HEK293 (cell line): ENCODE measurements around the gene BTBD16.

Source experiments
- CTCF ChIP-seq: fragments of 450-650 bp; formaldehyde crosslinking; IDR thresholded peaks from 2 replicates; pipeline ENCODE4 v1.5.1; 2016; ENCODE audit warnings: missing biosample characterization, missing genetic modification characterization
- EGR2 ChIP-seq: fragments of 450-650 bp; formaldehyde crosslinking; IDR thresholded peaks from 2 replicates; pipeline ENCODE4 v1.5.1; 2016; ENCODE audit warnings: low read depth, missing biosample characterization, missing genetic modification characterization
- SP2 ChIP-seq: fragments of 450-650 bp; formaldehyde crosslinking; IDR thresholded peaks from 2 replicates; pipeline ENCODE4 v1.5.1; 2016; ENCODE audit warnings: missing biosample characterization, missing genetic modification characterization
- ZBTB7A ChIP-seq: fragments of 450-650 bp; formaldehyde crosslinking; IDR thresholded peaks from 2 replicates; pipeline ENCODE4 v1.5.1; 2016; ENCODE audit warnings: low read depth, missing biosample characterization, missing genetic modification characterization
- ZNF146 ChIP-seq: fragments of 450-650 bp; formaldehyde crosslinking; IDR thresholded peaks from 2 replicates; pipeline ENCODE4 v1.5.1; 2016; ENCODE audit warnings: missing biosample characterization, missing genetic modification characterization
- ZNF707 ChIP-seq: fragments of 450-650 bp; formaldehyde crosslinking; IDR thresholded peaks from 2 replicates; pipeline ENCODE4 v1.5.1; 2016; ENCODE audit warnings: missing biosample characterization, missing genetic modification characterization

GRCh38 chr10:122288262-122288661 lies 17.2 kb downstream of the BTBD16 start:
- TF ChIP-seq ZNF707 (no peak), CTCF (tag by site-specific recombination) (no peak), ZBTB7A (tag by site-specific recombination) (no peak), EGR2 (tag by site-specific recombination) (no peak), ZNF146 (no peak), SP2 (tag by site-specific recombination) (no peak)
